H9 (cell line): ENCODE results near the gene PLLP. TPM values are rescaled to one million over a fixed set of nuclear protein-coding genes. Genes with fewer than 3 reads are reported as not detected.

Experiments
- DNase-seq: peaks from one replicate; pipeline ENCODE4 v3.0.0-alpha.2; 2017
- H2AFZ ChIP-seq: one replicate; pipeline ENCODE4 v1.6.1; 2013; ENCODE audit warnings: mild to moderate bottlenecking, low read length, control low read depth, moderate library complexity
- H2AK5ac ChIP-seq: 2 replicates; pipeline ENCODE4 v1.6.1; 2013; ENCODE audit warnings: low read length, control low read depth, mixed read lengths; ENCODE audit not compliant: insufficient read length
- H2BK120ac ChIP-seq: one replicate; pipeline ENCODE4 v1.6.1; 2013; ENCODE audit warnings: low read depth, mild to moderate bottlenecking, low read length, control low read depth, inconsistent platforms; ENCODE audit not compliant: poor library complexity, severe bottlenecking
- H2BK12ac ChIP-seq: 2 replicates; pipeline ENCODE4 v1.6.1; 2013; ENCODE audit warnings: low read length, control low read depth, mixed read lengths, low read depth; ENCODE audit not compliant: insufficient read length
- H2BK15ac ChIP-seq: 2 replicates; pipeline ENCODE4 v1.6.1; 2013; ENCODE audit warnings: low read depth, low read length, control low read depth
- H2BK20ac ChIP-seq: one replicate; pipeline ENCODE4 v1.6.1; 2013; ENCODE audit warnings: low read depth, mild to moderate bottlenecking, low read length, control low read depth, inconsistent platforms; ENCODE audit not compliant: poor library complexity, severe bottlenecking
- H2BK5ac ChIP-seq: 2 replicates; pipeline ENCODE4 v1.6.1; 2013; ENCODE audit warnings: low read length, control low read depth, mixed read lengths; ENCODE audit not compliant: insufficient read length
- H3K14ac ChIP-seq: 2 replicates; pipeline ENCODE4 v1.6.1; 2013; ENCODE audit warnings: low read length, control low read depth; ENCODE audit not compliant: insufficient read depth
- H3K18ac ChIP-seq: 2 replicates; pipeline ENCODE4 v1.6.1; 2013; ENCODE audit warnings: low read depth, mild to moderate bottlenecking, mixed read lengths, low read length, control low read depth; ENCODE audit not compliant: insufficient read length
- H3K23ac ChIP-seq: 2 replicates; pipeline ENCODE4 v1.6.1; 2013; ENCODE audit warnings: low read length, control low read depth, mixed read lengths, low read depth; ENCODE audit not compliant: insufficient read length
- H3K23me2 ChIP-seq: 2 replicates; pipeline ENCODE4 v1.6.1; 2013; ENCODE audit warnings: low read depth, mild to moderate bottlenecking, mixed read lengths, low read length, control low read depth; ENCODE audit not compliant: insufficient read length, poor library complexity, severe bottlenecking
- H3K27ac ChIP-seq: 2 replicates; pipeline ENCODE4 v1.5.1; 2013; ENCODE audit warnings: low read length, control low read depth, mixed read lengths, low read depth; ENCODE audit not compliant: insufficient read length
- H3K27me3 ChIP-seq: 2 replicates; pipeline ENCODE4 v1.6.1; 2013; ENCODE audit warnings: low read length, control low read depth, inconsistent platforms; ENCODE audit not compliant: insufficient read depth
- H3K4ac ChIP-seq: 2 replicates; pipeline ENCODE4 v1.6.1; 2013; ENCODE audit warnings: low read depth, mild to moderate bottlenecking, control low read depth, inconsistent platforms, low read length, moderate library complexity
- H3K4me1 ChIP-seq: 2 replicates; pipeline ENCODE4 v1.6.1; 2013; ENCODE audit warnings: low read length, control low read depth, inconsistent platforms; ENCODE audit not compliant: insufficient read depth
- H3K4me2 ChIP-seq: 2 replicates; pipeline ENCODE4 v1.6.1; 2013; ENCODE audit warnings: low read length, control low read depth, mixed read lengths; ENCODE audit not compliant: insufficient read length, insufficient read depth
- H3K56ac ChIP-seq: 2 replicates; pipeline ENCODE4 v1.6.1; 2013; ENCODE audit warnings: low read depth, mild to moderate bottlenecking, mixed read lengths, low read length, control low read depth; ENCODE audit not compliant: insufficient read length
- H3K79me1 ChIP-seq: 2 replicates; pipeline ENCODE4 v1.6.1; 2013; ENCODE audit warnings: low read depth, mild to moderate bottlenecking, moderate library complexity, low read length, control low read depth, inconsistent platforms; ENCODE audit not compliant: insufficient read depth, poor library complexity, severe bottlenecking
- H3K79me2 ChIP-seq: 2 replicates; pipeline ENCODE4 v1.6.1; 2013; ENCODE audit warnings: low read length, control low read depth, inconsistent platforms; ENCODE audit not compliant: insufficient read depth
- H3K9ac ChIP-seq: 2 replicates; pipeline ENCODE4 v1.6.1; 2013; ENCODE audit warnings: low read length, control low read depth, mixed read lengths; ENCODE audit not compliant: insufficient read length; ENCODE audit errors: extremely low read depth
- H3K9me3 ChIP-seq: one replicate; pipeline ENCODE4 v1.6.1; 2013; ENCODE audit warnings: low read depth, low read length, inconsistent platforms; ENCODE audit not compliant: control insufficient read depth
- H3T11ph ChIP-seq: one replicate; pipeline ENCODE4 v1.6.1; 2013; ENCODE audit warnings: mild to moderate bottlenecking, low read length, control low read depth, inconsistent platforms
- H4K20me1 ChIP-seq: one replicate; pipeline ENCODE4 v1.6.1; 2013; ENCODE audit not compliant: control insufficient read depth, insufficient read length, insufficient read depth
- H4K5ac ChIP-seq: 2 replicates; pipeline ENCODE4 v1.6.1; 2013; ENCODE audit warnings: low read depth, mild to moderate bottlenecking, mixed read lengths, low read length, control low read depth; ENCODE audit not compliant: insufficient read length
- H4K8ac ChIP-seq: replicated peaks from 2 replicates; pipeline ENCODE4 v1.6.1; 2013; ENCODE audit warnings: low read length, control low read depth, mixed read lengths, low read depth; ENCODE audit not compliant: insufficient read length
- H4K91ac ChIP-seq: 2 replicates; pipeline ENCODE4 v1.6.1; 2013; ENCODE audit warnings: low read depth, mild to moderate bottlenecking, moderate library complexity, mixed read lengths, low read length, control low read depth; ENCODE audit not compliant: insufficient read length
- H3K27ac Mint-ChIP-seq, 3 experiments: 2 replicates in 2 of 3; 3 replicates in 1 of 3; pipeline ENCODE4 v1.8.0; 2020 to 2021; ENCODE audit warnings: mixed read lengths in 3 of 3, mild to moderate bottlenecking in 1 of 3, moderate library complexity in 1 of 3
- H3K27me3 Mint-ChIP-seq: 2 replicates; pipeline ENCODE4 v1.8.0; 2021; ENCODE audit warnings: low read depth, mild to moderate bottlenecking, moderate library complexity, mixed read lengths
- H3K36me3 Mint-ChIP-seq, 3 experiments: 2 replicates in 2 of 3; 3 replicates in 1 of 3; pipeline ENCODE4 v1.8.0; 2020 to 2021; ENCODE audit warnings: low read depth in 3 of 3, mixed read lengths in 3 of 3; ENCODE audit not compliant: insufficient read depth in 1 of 3
- H3K4me1 Mint-ChIP-seq, 2 experiments: 2 replicates each; pipeline ENCODE4 v1.8.0; 2020; ENCODE audit warnings: mixed read lengths in 2 of 2
- H3K4me3 Mint-ChIP-seq, 2 experiments: 2 replicates in 1 of 2; 3 replicates in 1 of 2; pipeline ENCODE4 v1.8.0; 2020 to 2021; ENCODE audit warnings: mild to moderate bottlenecking in 2 of 2, mixed read lengths in 2 of 2, moderate library complexity in 1 of 2
- H3K9me3 Mint-ChIP-seq, 2 experiments: 2 replicates in 1 of 2; 3 replicates in 1 of 2; pipeline ENCODE4 v1.8.0; 2020; ENCODE audit warnings: mild to moderate bottlenecking in 2 of 2, mixed read lengths in 2 of 2, moderate library complexity in 1 of 2
- WGBS: extraction: QIAGEN DNeasy Blood & Tissue Kit; methylation state at CpG from one replicate; pipeline ENCODE4 v1.1.7; 2013; ENCODE audit warnings: missing lambda C conversion rate, low lambda C conversion rate, mixed read lengths; ENCODE audit not compliant: insufficient read length; ENCODE audit errors: extremely low coverage; 5-methylcytosine and 5-hydroxymethylcytosine counted together
- total RNA-seq: library from RNA; stranded (reverse); gene quantifications from 2 replicates; pipeline ENCODE4 v1.2.1, GENCODE V29; 2021
- TF ChIP-seq, protein P1 (sequence below): fragments of 200-600 bp; sonication (generic); conservative IDR thresholded peaks from 3 replicates; pipeline ENCODE4 v1.8.0; 2021; ENCODE audit warnings: antibody characterized with exemption, mild to moderate bottlenecking

PLLP gene
- total RNA-seq, 1 experiment from 2014 or later, result 1.8 TPM

DNA sequence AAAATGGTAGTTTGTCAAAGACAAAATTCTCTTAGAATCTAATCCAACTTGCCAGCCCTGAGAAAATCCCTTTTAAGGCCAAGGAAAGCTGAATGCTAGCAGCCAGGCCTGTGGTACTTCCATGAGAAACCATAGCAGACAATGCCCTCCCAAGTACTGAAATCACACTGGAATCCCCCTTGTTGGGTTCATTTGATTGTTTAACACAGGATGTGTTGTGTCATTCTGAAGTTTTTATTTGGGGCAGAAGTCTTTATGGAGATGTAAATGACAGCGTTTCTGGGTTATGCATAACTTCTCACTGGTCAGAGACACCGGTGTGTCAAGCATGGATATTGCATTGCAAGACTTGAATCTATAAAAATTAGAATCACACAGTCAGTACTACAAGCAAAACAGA is 45.4 kb downstream of the PLLP start:
- H3K9me3 Mint-ChIP-seq, result no peaks in the 10 kb centered on the region
- Histone ChIP-seq H2BK5ac (no peak overlapping the region), H2AFZ (no peak overlapping the region), H2BK120ac (no peak overlapping the region), H3K18ac (no peak overlapping the region), H3K23me2 (no peaks in the 10 kb centered on the region), H3K27ac (no peak overlapping the region), H3K4me2 (no peak overlapping the region), H3K14ac (no peak overlapping the region), H3K9ac (no peak overlapping the region), H3K27me3 (no peaks in the 10 kb centered on the region), H4K8ac (no peak overlapping the region), H3T11ph (no peak overlapping the region), H3K4me1 (no peaks in the 10 kb centered on the region), H3K56ac (no peak overlapping the region), H3K79me2 (no peaks in the 10 kb centered on the region), H4K20me1 (no peaks in the 10 kb centered on the region), H4K5ac (no peak overlapping the region), H2AK5ac (no peak overlapping the region), H4K91ac (no peak overlapping the region), H2BK12ac (no peak overlapping the region), H2BK15ac (no peak overlapping the region), H3K23ac (no peak overlapping the region), H3K9me3 (no peaks in the 10 kb centered on the region), H2BK20ac (no peak overlapping the region), H3K79me1 (no peaks in the 10 kb centered on the region), H3K4ac (no peak overlapping the region)
- peaks cover 13 to 34% (median 24%) of the 10 kb centered on the region in 3 experiments; a peak in 6 of 7 replicates for H3K36me3 Mint-ChIP-seq
- no CpG with 5 or more reads among the region's 2 CpGs for WGBS
- 0 out of 4 replicates have a peak, but pooled peaks cover 0 to 2% of the 10 kb centered on the region in 2 experiments for H3K4me1 Mint-ChIP-seq
- no peak overlapping the region for H3K4me3 Mint-ChIP-seq
- no peaks in the 10 kb centered on the region for H3K27me3 Mint-ChIP-seq
- no peak overlapping the region for H3K27ac Mint-ChIP-seq
- no peak for DNase-seq
- TF ChIP-seq, protein P1, sequence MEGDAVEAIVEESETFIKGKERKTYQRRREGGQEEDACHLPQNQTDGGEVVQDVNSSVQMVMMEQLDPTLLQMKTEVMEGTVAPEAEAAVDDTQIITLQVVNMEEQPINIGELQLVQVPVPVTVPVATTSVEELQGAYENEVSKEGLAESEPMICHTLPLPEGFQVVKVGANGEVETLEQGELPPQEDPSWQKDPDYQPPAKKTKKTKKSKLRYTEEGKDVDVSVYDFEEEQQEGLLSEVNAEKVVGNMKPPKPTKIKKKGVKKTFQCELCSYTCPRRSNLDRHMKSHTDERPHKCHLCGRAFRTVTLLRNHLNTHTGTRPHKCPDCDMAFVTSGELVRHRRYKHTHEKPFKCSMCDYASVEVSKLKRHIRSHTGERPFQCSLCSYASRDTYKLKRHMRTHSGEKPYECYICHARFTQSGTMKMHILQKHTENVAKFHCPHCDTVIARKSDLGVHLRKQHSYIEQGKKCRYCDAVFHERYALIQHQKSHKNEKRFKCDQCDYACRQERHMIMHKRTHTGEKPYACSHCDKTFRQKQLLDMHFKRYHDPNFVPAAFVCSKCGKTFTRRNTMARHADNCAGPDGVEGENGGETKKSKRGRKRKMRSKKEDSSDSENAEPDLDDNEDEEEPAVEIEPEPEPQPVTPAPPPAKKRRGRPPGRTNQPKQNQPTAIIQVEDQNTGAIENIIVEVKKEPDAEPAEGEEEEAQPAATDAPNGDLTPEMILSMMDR, result no peak
